H1 (cell line): ENCODE results near the gene COG4. TPM values are rescaled to one million over a fixed set of nuclear protein-coding genes. Genes with fewer than 3 reads are reported as not detected.

Experiments used
- CHD7 ChIP-seq: fragments of 300-600 bp; sonication (generic); IDR thresholded peaks from 2 replicates; pipeline ENCODE4 v1.7.1; 2012; ENCODE audit warnings: low read length, moderate library complexity, mild to moderate bottlenecking, inconsistent platforms; ENCODE audit not compliant: insufficient replicate concordance
- KDM5A ChIP-seq: fragments of 200-600 bp; IDR thresholded peaks from 2 replicates; pipeline ENCODE4 v1.7.1; 2012; ENCODE audit warnings: mild to moderate bottlenecking, low read length, inconsistent platforms, mixed read lengths
- PHF8 ChIP-seq: fragments of 200-600 bp; sonication (generic); conservative IDR thresholded peaks from 2 replicates; pipeline ENCODE4 v1.7.1; 2012; ENCODE audit warnings: low read depth, mild to moderate bottlenecking, inconsistent platforms, low read length, moderate library complexity
- RFX5 ChIP-seq: IDR thresholded peaks from 2 replicates; pipeline ENCODE4 v1.6.1; 2011; ENCODE audit warnings: low read depth, low read length, improper control_type of control experiment, borderline replicate concordance
- RNF2 ChIP-seq: fragments of 200-900, 300-1000 bp; sonication (generic); IDR thresholded peaks from 2 replicates; pipeline ENCODE4 v1.7.1; 2016; ENCODE audit warnings: borderline replicate concordance, low read depth, mild to moderate bottlenecking, antibody characterized with exemption, low read length; ENCODE audit not compliant: poor library complexity, severe bottlenecking; ENCODE audit errors: missing control alignments
- TBP ChIP-seq: IDR thresholded peaks from 2 replicates; pipeline ENCODE4 v1.6.1; 2011; ENCODE audit warnings: low read depth, low read length, improper control_type of control experiment
- polyA plus RNA-seq, 7 experiments: library from polyadenylated mRNA; depleted of rRNA in 3 of 7; stranded (reverse) in 5 of 7; unstranded in 2 of 7; fragments of >200 nt in 5 of 7; fragments of 200-250 nt in 2 of 7; gene quantifications; 1 replicate in 5 of 7; 2 replicates in 1 of 7; 4 replicates in 1 of 7; pipeline versions ENCODE4 v1.2.1 to v1.2.3, GENCODE V29; 2011 to 2013; ENCODE audit warnings: missing spikeins in 2 of 7, mixed read lengths in 2 of 7
- total RNA-seq: library from RNA; stranded (reverse); fragmentation: NEBNext Ultra II Directional; extraction: Animal tissue kit (Norgen Biotek cat#: 25700); gene quantifications from 2 replicates; pipeline ENCODE4 v1.2.1, GENCODE V29; 2021
- TF ChIP-seq, protein P1 (sequence below), 3 experiments: IDR thresholded peaks; 1 replicate in 2 of 3; 2 replicates in 1 of 3; pipeline versions ENCODE4 v1.5.1 to v1.6.1; 2011; ENCODE audit warnings: low read length in 3 of 3, mild to moderate bottlenecking in 3 of 3, inconsistent platforms in 2 of 3, low read depth in 1 of 3, moderate library complexity in 1 of 3; ENCODE audit not compliant: insufficient read depth in 1 of 3; ENCODE audit errors: control extremely low read depth in 1 of 3

COG4 gene
- total and polyA plus RNA-seq, 2 of the 8 experiments (the other 6 are each of a cell fraction or from before 2014, with no cell fraction given): 46.1 to 50.2 TPM

GRCh38 chr16:70523076-70523742 is at the start of gene COG4 (continued):
- TF ChIP-seq CHD7 (no peak), TBP (no peak), RFX5 (no peak), PHF8 (peak; percentile 39), KDM5A (peak; percentile 98), RNF2 (no peak)
- TF ChIP-seq, protein P1, sequence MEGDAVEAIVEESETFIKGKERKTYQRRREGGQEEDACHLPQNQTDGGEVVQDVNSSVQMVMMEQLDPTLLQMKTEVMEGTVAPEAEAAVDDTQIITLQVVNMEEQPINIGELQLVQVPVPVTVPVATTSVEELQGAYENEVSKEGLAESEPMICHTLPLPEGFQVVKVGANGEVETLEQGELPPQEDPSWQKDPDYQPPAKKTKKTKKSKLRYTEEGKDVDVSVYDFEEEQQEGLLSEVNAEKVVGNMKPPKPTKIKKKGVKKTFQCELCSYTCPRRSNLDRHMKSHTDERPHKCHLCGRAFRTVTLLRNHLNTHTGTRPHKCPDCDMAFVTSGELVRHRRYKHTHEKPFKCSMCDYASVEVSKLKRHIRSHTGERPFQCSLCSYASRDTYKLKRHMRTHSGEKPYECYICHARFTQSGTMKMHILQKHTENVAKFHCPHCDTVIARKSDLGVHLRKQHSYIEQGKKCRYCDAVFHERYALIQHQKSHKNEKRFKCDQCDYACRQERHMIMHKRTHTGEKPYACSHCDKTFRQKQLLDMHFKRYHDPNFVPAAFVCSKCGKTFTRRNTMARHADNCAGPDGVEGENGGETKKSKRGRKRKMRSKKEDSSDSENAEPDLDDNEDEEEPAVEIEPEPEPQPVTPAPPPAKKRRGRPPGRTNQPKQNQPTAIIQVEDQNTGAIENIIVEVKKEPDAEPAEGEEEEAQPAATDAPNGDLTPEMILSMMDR (IDR thresholded peaks at IDR 0.05; ENCODE audit: control extremely low read depth in 1 of 3, insufficient read depth in 1 of 3, low read depth in 1 of 3, low read length in 3 of 3): no peak
